Measurements from ENCODE around the gene TBC1D22A.

Gene TBC1D22A

GRCh38 chr22:47189056-47189916 lies 426.8 kb downstream of the TBC1D22A start:
- no peak for DNase-seq (ENCODE audit: low read depth in 2 of 2)

GRCh38 chr22:47190276-47190956 lies 428.0 kb downstream of the TBC1D22A start:
- no peak for DNase-seq (ENCODE audit: low read depth in 2 of 2)

- DNase-seq (ENCODE audit: low read depth in 2 of 2): no peak
These were observed 428.7 kb downstream of the TBC1D22A start for GRCh38 chr22:47190957-47191670.

- no peak for DNase-seq (ENCODE audit: low read depth in 2 of 2)
These were observed 429.5 kb downstream of the TBC1D22A start for GRCh38 chr22:47191671-47192650.

GRCh38 chr22:47192651-47193437 lies 430.4 kb downstream of the TBC1D22A start:
- DNase-seq (ENCODE audit: low read depth in 2 of 2): peak in 1 of 2 donors; percentile 8

GRCh38 chr22:47193606-47194329 lies 431.3 kb downstream of the TBC1D22A start:
- no peak for DNase-seq (ENCODE audit: low read depth in 2 of 2)

GRCh38 chr22:47194476-47195155 lies 432.2 kb downstream of the TBC1D22A start:
- no peak for DNase-seq (ENCODE audit: low read depth in 2 of 2)

GRCh38 chr22:47195156-47195483 lies 432.7 kb downstream of the TBC1D22A start:
- DNase-seq (ENCODE audit: low read depth in 2 of 2): no peak

- no peak for DNase-seq (ENCODE audit: low read depth in 2 of 2)
These were observed 433.2 kb downstream of the TBC1D22A start for GRCh38 chr22:47195484-47196165.

GRCh38 chr22:47196166-47196849 lies 433.9 kb downstream of the TBC1D22A start:
- no peak for DNase-seq (ENCODE audit: low read depth in 2 of 2)

GRCh38 chr22:47196881-47197772 lies 434.7 kb downstream of the TBC1D22A start:
- no peak for DNase-seq (ENCODE audit: low read depth in 2 of 2)

GRCh38 chr22:47197773-47198500 lies 435.5 kb downstream of the TBC1D22A start:
- no peak for DNase-seq (ENCODE audit: low read depth in 2 of 2)

GRCh38 chr22:47198801-47199251 lies 436.4 kb downstream of the TBC1D22A start:
- DNase-seq (ENCODE audit: low read depth in 2 of 2): no peak

GRCh38 chr22:47199261-47199978 lies 437.0 kb downstream of the TBC1D22A start:
- DNase-seq (ENCODE audit: low read depth in 2 of 2): no peak

- DNase-seq (ENCODE audit: low read depth in 2 of 2): no peak
These were observed 437.5 kb downstream of the TBC1D22A start for GRCh38 chr22:47199979-47200272.

All from stimulated activated CD4-positive, alpha-beta T cell treated with anti-CD3 and anti-CD28 coated beads, Interleukin-15, amount 100 ng/mL, for 48 hours (primary cell).